Ishikawa (cell line): ENCODE data around the gene PLEKHN1.

ENCODE experiments used
- FOXM1 ChIP-seq: IDR thresholded peaks from 2 replicates; pipeline ENCODE4 v1.6.1; 2012; ENCODE audit warnings: low read depth, borderline replicate concordance
- REST ChIP-seq: IDR thresholded peaks from 2 replicates; pipeline ENCODE4 v1.6.1; 2012; ENCODE audit warnings: low read depth, mild to moderate bottlenecking
- TAF1 ChIP-seq: IDR thresholded peaks from 2 replicates; pipeline ENCODE4 v1.6.1; 2012; ENCODE audit warnings: low read depth, mild to moderate bottlenecking
- TCF12 ChIP-seq: IDR thresholded peaks from 2 replicates; pipeline ENCODE4 v1.6.1; 2012; ENCODE audit warnings: low read depth

- TF ChIP-seq REST (no peak), FOXM1 (no peak), TAF1 (no peak), TCF12 (no peak)
These were observed 21.6 kb upstream of the PLEKHN1 start for GRCh38 chr1:944341-945325.
